NOMO-1 treated with DMSO at 0.1 percent for 48 hours (cell line): ENCODE results near the gene UBE4B.
A peak's percentile ranks its signal among the peaks of the same experiment; 100 is the strongest.
"Not testable (repeated sequence)": the region's sequence is repeated elsewhere in the genome, so short reads cannot be mapped to it uniquely, and the experiment has no call there.

ENCODE experiments used
- DNase-seq: peaks from one replicate; lab custom pipeline; 2025; ENCODE audit not compliant: unreplicated experiment; lab: John Stamatoyannopoulos, UW

UBE4B gene

GRCh38 chr1:10208537-10208936 lies 175.8 kb downstream of the UBE4B start:
- peak; percentile 90 for DNase-seq

- DNase-seq = no peak
Measured at GRCh38 chr1:10209590-10209904, 176.8 kb downstream of the UBE4B start.

- DNase-seq = peak; percentile 96
Measured at GRCh38 chr1:10209905-10210810, 177.4 kb downstream of the UBE4B start, which contains the start of gene KIF1B. TSS of gene KIF1B (plus strand) at chr1:10210570. CDS start at chr1:10232329, 21,759 bp downstream.

GRCh38 chr1:10210841-10211804 lies 178.4 kb downstream of the UBE4B start:
- no peak for DNase-seq

GRCh38 chr1:10211805-10212410 lies 179.2 kb downstream of the UBE4B start:
- no peak for DNase-seq

GRCh38 chr1:10212476-10212875 lies 179.7 kb downstream of the UBE4B start:
- no peak for DNase-seq

- DNase-seq = no peak
Measured at GRCh38 chr1:10213186-10213705, 180.5 kb downstream of the UBE4B start.

- no peak for DNase-seq
Measured at GRCh38 chr1:10216090-10216749, 183.5 kb downstream of the UBE4B start.

- peak; percentile 39 for DNase-seq
Measured at GRCh38 chr1:10217748-10218441, 185.1 kb downstream of the UBE4B start.

- no peak for DNase-seq
Measured at GRCh38 chr1:10220200-10220599, 187.4 kb downstream of the UBE4B start.

GRCh38 chr1:10220657-10221056 lies 187.9 kb downstream of the UBE4B start:
- not testable (repeated sequence) for DNase-seq

- no peak for DNase-seq
Measured at GRCh38 chr1:10225573-10225972, 192.8 kb downstream of the UBE4B start.

GRCh38 chr1:10228528-10228927 lies 195.8 kb downstream of the UBE4B start:
- no peak for DNase-seq

- DNase-seq = no peak
Measured at GRCh38 chr1:10229903-10230302, 197.1 kb downstream of the UBE4B start.
